WTC11 (cell line): ENCODE measurements around the gene SNX30.

ENCODE experiments used
- FOXK1 ChIP-seq: sonication (generic); formaldehyde crosslinking; IDR thresholded peaks from 2 replicates; pipeline ENCODE4 v1.8.0; 2022; ENCODE audit warnings: mild to moderate bottlenecking, moderate library complexity, missing genetic modification reagents
- MYBL2 ChIP-seq: sonication (generic); formaldehyde crosslinking; IDR thresholded peaks from 2 replicates; pipeline ENCODE4 v1.8.1; 2023; ENCODE audit warnings: mild to moderate bottlenecking, moderate library complexity, missing genetic modification reagents
- TEAD4 ChIP-seq: sonication (generic); formaldehyde crosslinking; IDR thresholded peaks from 2 replicates; pipeline ENCODE4 v1.8.0; 2022; ENCODE audit warnings: mild to moderate bottlenecking, missing genetic modification reagents
- TF ChIP-seq, protein P1 (sequence below): sonication (generic); formaldehyde crosslinking; IDR thresholded peaks from 2 replicates; pipeline ENCODE4 v1.8.1; 2022; ENCODE audit warnings: mild to moderate bottlenecking, moderate library complexity, missing genetic modification reagents
- TF ChIP-seq, protein P2 (sequence below): sonication (generic); formaldehyde crosslinking; IDR thresholded peaks from 2 replicates; pipeline ENCODE4 v1.8.0; 2023; ENCODE audit warnings: missing genetic modification reagents, mild to moderate bottlenecking, borderline replicate concordance

DNA sequence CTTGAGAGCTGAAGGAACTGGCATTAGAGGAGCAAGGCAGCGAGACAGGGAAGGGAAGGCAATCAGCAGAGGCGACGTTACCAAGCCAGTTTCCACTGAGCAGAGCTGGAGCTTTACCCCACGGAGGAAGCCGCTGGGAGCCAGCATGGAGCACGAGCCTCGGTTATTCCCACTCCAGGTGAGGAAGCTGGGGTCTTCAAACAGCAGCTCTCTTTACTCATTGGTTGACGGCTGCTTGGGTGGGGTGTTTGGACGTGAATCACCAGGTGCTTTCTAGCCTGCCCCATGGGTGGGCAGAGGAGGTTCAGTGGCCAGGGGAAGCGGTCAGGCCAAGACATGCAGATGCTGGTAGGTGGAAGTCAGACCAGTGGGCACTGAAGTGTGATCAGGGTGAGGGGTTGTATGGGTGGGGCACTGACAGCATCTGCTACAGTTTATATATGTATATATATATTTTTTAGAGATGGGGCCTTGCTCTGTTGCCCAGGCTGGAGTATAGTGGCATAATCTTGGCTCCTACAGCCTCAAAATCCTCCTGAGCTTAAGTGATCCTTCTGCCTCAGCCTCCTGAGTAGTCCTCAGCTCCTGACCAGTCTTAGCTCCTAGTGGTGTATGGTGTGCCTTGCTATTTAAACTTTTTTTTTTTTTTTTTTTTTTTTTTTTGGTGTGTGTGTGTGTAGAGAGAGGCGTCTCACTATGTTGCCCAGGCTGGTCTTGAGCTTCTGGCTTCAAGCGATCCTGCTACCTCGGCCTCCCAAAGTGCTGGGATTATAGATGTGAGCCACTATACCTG, 12.4 kb downstream of the SNX30 start:
- TF ChIP-seq MYBL2 = no peak
- TF ChIP-seq, protein P1, sequence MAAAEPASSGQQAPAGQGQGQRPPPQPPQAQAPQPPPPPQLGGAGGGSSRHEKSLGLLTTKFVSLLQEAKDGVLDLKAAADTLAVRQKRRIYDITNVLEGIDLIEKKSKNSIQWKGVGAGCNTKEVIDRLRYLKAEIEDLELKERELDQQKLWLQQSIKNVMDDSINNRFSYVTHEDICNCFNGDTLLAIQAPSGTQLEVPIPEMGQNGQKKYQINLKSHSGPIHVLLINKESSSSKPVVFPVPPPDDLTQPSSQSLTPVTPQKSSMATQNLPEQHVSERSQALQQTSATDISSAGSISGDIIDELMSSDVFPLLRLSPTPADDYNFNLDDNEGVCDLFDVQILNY (CRISPR knock-in tag) = no peak
- no peak for TF ChIP-seq TEAD4
- TF ChIP-seq, protein P2, sequence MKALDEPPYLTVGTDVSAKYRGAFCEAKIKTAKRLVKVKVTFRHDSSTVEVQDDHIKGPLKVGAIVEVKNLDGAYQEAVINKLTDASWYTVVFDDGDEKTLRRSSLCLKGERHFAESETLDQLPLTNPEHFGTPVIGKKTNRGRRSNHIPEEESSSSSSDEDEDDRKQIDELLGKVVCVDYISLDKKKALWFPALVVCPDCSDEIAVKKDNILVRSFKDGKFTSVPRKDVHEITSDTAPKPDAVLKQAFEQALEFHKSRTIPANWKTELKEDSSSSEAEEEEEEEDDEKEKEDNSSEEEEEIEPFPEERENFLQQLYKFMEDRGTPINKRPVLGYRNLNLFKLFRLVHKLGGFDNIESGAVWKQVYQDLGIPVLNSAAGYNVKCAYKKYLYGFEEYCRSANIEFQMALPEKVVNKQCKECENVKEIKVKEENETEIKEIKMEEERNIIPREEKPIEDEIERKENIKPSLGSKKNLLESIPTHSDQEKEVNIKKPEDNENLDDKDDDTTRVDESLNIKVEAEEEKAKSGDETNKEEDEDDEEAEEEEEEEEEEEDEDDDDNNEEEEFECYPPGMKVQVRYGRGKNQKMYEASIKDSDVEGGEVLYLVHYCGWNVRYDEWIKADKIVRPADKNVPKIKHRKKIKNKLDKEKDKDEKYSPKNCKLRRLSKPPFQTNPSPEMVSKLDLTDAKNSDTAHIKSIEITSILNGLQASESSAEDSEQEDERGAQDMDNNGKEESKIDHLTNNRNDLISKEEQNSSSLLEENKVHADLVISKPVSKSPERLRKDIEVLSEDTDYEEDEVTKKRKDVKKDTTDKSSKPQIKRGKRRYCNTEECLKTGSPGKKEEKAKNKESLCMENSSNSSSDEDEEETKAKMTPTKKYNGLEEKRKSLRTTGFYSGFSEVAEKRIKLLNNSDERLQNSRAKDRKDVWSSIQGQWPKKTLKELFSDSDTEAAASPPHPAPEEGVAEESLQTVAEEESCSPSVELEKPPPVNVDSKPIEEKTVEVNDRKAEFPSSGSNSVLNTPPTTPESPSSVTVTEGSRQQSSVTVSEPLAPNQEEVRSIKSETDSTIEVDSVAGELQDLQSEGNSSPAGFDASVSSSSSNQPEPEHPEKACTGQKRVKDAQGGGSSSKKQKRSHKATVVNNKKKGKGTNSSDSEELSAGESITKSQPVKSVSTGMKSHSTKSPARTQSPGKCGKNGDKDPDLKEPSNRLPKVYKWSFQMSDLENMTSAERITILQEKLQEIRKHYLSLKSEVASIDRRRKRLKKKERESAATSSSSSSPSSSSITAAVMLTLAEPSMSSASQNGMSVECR = no peak
- TF ChIP-seq FOXK1 = no peak
